HG03025 (cell line): ENCODE results near the gene SLC30A7.
"Not testable (repeated sequence)": the region's sequence is repeated elsewhere in the genome, so short reads cannot be mapped to it uniquely, and the experiment has no call there.

Experiments used
- ATAC-seq: cut with Tn5 transposase; IDR thresholded peaks from one replicate; pipeline ENCODE4 v1.9.1; 2021; ENCODE audit warnings: mild to moderate bottlenecking, moderate library complexity; ENCODE audit not compliant: unreplicated experiment, low FRiP score

SLC30A7 gene

GRCh38 chr1:100889869-100890482 lies 5.9 kb upstream of the SLC30A7 start:
- not testable (repeated sequence) for ATAC-seq

GRCh38 chr1:100891380-100891779 lies 4.5 kb upstream of the SLC30A7 start:
- no peak for ATAC-seq

GRCh38 chr1:100892554-100892953 lies 3.3 kb upstream of the SLC30A7 start:
- ATAC-seq = no peak

GRCh38 chr1:100893718-100894117 lies 2.2 kb upstream of the SLC30A7 start:
- ATAC-seq = no peak

GRCh38 chr1:100894603-100895539 lies 1.0 kb upstream of the SLC30A7 start, which contains the start of gene EXTL2:
EXTL2 (minus strand) TSS chr1:100894842; CDS start chr1:100888757, 6,085 bp downstream.
- peak; percentile 48 for ATAC-seq

GRCh38 chr1:100896481-100896982 lies 642 bp downstream of the SLC30A7 start:
- peak; percentile 23 for ATAC-seq

- no peak for ATAC-seq
Measured at GRCh38 chr1:100902365-100902764, 6.5 kb downstream of the SLC30A7 start.

GRCh38 chr1:100903777-100904176 lies 7.9 kb downstream of the SLC30A7 start:
- ATAC-seq = no peak

- ATAC-seq = no peak
Measured at GRCh38 chr1:100904528-100904927, 8.6 kb downstream of the SLC30A7 start.

- no peak for ATAC-seq
Measured at GRCh38 chr1:100905181-100905580, 9.3 kb downstream of the SLC30A7 start.

GRCh38 chr1:100907887-100908286 lies 12.0 kb downstream of the SLC30A7 start:
- no peak for ATAC-seq

- no peak for ATAC-seq
Measured at GRCh38 chr1:100909018-100909417, 13.1 kb downstream of the SLC30A7 start.

- ATAC-seq = no peak
Measured at GRCh38 chr1:100912019-100912418, 16.1 kb downstream of the SLC30A7 start.

- ATAC-seq = no peak
Measured at GRCh38 chr1:100921110-100921706, 25.3 kb downstream of the SLC30A7 start.

GRCh38 chr1:100924212-100924611 lies 28.3 kb downstream of the SLC30A7 start:
- ATAC-seq = no peak

- ATAC-seq = no peak
Measured at GRCh38 chr1:100924991-100925390, 29.1 kb downstream of the SLC30A7 start.

- no peak for ATAC-seq
Measured at GRCh38 chr1:100926240-100926639, 30.4 kb downstream of the SLC30A7 start.

GRCh38 chr1:100927276-100927675 lies 31.4 kb downstream of the SLC30A7 start:
- no peak for ATAC-seq

GRCh38 chr1:100928128-100928527 lies 32.2 kb downstream of the SLC30A7 start:
- ATAC-seq = no peak

- no peak for ATAC-seq
Measured at GRCh38 chr1:100930494-100930893, 34.6 kb downstream of the SLC30A7 start.

- no peak for ATAC-seq
Measured at GRCh38 chr1:100931716-100932115, 35.8 kb downstream of the SLC30A7 start.
